GM10266 (cell line): Measurements from ENCODE around the gene GRID2.

Source experiments
- DNase-seq: peaks from one replicate; pipeline ENCODE4 v3.0.0; 2012; ENCODE audit errors: extremely low spot score
- CTCF ChIP-seq: IDR thresholded peaks from 2 replicates; pipeline ENCODE4 v1.5.1; 2012; ENCODE audit warnings: mild to moderate bottlenecking, low read depth; ENCODE audit not compliant: control insufficient read depth, insufficient read depth; ENCODE audit errors: missing control alignments

GRID2 gene

GRCh38 chr4:93317561-93317960 is 1013.8 kb downstream of the GRID2 start:
- DNase-seq: no peak

GRCh38 chr4:93319041-93319440 is 1015.3 kb downstream of the GRID2 start:
- DNase-seq: no peak
- no peak for TF ChIP-seq CTCF

More at GRCh38 chr4:93317561-93317960, 1013.8 kb downstream of the GRID2 start:
- TF ChIP-seq CTCF: no peak

- no peak for DNase-seq
- no peak for TF ChIP-seq CTCF
Measured at GRCh38 chr4:93320356-93320755, 1016.6 kb downstream of the GRID2 start.

- DNase-seq: no peak
- TF ChIP-seq CTCF: no peak
Measured at GRCh38 chr4:93327346-93327745, 1023.6 kb downstream of the GRID2 start.

- DNase-seq: no peak
- no peak for TF ChIP-seq CTCF
Measured at GRCh38 chr4:93334003-93334402, 1030.2 kb downstream of the GRID2 start.

GRCh38 chr4:93337196-93337595 is 1033.4 kb downstream of the GRID2 start:
- DNase-seq: no peak
- TF ChIP-seq CTCF: no peak

- DNase-seq: no peak
- TF ChIP-seq CTCF: no peak
Measured at GRCh38 chr4:93342738-93343137, 1039.0 kb downstream of the GRID2 start.

- no peak for TF ChIP-seq CTCF
- no peak for DNase-seq
Measured at GRCh38 chr4:93346840-93347239, 1043.1 kb downstream of the GRID2 start.
